Activated naive CD8-positive, alpha-beta T cell treated with anti-CD3 and anti-CD28 coated beads, Interleukin-2, amount 50 U/mL, for 16 hours (primary cell): Measurements from ENCODE around the gene ZNF366.

Source experiments
- DNase-seq: peaks from one replicate; pipeline ENCODE4 v3.0.0-alpha.2; 2020; ENCODE audit warnings: low read depth, low spot score

The ZNF366 gene, protein sequence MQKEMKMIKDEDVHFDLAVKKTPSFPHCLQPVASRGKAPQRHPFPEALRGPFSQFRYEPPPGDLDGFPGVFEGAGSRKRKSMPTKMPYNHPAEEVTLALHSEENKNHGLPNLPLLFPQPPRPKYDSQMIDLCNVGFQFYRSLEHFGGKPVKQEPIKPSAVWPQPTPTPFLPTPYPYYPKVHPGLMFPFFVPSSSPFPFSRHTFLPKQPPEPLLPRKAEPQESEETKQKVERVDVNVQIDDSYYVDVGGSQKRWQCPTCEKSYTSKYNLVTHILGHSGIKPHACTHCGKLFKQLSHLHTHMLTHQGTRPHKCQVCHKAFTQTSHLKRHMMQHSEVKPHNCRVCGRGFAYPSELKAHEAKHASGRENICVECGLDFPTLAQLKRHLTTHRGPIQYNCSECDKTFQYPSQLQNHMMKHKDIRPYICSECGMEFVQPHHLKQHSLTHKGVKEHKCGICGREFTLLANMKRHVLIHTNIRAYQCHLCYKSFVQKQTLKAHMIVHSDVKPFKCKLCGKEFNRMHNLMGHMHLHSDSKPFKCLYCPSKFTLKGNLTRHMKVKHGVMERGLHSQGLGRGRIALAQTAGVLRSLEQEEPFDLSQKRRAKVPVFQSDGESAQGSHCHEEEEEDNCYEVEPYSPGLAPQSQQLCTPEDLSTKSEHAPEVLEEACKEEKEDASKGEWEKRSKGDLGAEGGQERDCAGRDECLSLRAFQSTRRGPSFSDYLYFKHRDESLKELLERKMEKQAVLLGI

DNA sequence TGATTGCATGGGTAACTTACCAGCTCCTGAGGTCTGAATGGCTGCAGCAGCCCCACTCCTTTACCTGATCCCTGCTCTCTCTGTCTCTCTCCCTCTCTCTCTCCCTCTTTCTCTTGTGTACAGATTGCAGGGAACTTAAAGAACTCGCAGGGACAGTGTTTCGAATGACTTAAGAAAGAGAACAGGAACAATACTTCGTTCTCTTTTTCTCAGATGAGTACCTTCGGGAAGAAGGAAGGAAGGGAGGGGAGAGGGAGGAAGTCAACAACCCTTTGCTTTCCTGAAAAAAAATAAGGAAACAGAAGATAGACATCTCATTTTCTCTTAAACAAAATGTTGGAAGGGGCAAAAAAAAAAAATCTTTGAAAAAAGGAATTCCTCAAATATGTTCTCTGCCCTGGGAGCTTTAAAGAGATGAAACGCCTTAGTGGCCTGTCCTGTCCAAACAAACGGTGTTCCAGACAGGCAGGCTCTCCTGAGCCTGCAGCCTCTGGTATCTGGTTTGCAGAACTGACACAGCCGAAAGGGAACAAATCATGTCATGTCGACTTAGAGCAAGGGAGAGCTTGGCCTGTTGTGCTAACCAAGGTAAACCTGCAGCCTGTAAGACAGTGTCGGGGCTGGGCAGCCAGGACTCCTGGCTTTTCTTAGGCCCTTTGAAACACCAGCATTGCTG, at the start of gene ZNF366:
Gene ZNF366 (minus strand): TSS at position 180 of the 676 bp plus-strand sequence. CDS start 45,914 bp downstream, outside the sequence.
- no peak for DNase-seq

- DNase-seq, result no peak
Observed at GRCh38 chr5:72556351-72557166, 49.3 kb upstream of the ZNF366 start.

GRCh38 chr5:72555871-72556270, 48.7 kb upstream of the ZNF366 start:
- DNase-seq, result no peak

DNA sequence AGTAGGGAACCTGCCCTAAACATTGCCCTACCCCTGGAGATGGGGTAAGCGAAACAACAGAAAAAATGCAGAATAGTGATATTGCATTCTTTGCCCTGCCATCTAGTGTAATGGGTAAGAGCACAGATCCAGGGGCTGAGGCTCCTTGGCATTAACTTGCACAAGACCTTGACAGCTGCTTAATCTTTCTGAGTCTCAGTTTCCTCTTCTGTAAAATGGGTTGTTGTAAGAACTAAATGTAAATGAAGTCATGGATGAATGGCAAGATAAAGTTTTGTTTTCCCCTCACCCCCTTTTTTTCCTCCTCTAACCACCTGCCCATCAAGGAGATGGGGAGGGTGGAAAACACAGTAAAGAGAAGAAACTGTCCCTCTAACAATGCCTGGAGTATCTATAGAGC, 47.7 kb upstream of the ZNF366 start:
- DNase-seq, result no peak

DNA sequence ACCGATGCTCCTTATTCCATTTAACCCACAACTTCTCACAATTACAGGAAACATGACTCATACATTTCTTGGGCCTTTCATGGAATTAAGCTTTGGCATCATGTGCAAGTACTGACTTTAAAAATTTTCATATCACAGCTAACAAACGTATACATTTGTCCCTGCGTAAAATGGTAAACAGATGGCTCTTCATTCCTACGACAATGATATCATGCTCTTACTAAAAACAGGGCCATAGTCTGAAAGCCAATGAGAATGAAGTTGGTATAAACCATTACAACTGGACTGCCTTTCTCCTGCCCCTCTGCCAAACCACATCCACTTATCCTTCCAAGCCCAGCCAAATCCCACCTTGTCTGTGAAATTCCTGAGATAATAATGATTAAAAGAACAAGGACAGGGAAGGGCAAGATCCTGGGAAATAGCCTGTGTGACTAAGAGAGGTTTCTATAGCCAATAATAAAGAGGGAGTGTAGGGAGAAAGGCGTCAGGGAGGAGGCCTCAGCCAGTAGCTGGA, 44.9 kb upstream of the ZNF366 start:
- DNase-seq, result no peak

GRCh38 chr5:72550595-72550994, 43.4 kb upstream of the ZNF366 start:
- DNase-seq, result no peak

DNA sequence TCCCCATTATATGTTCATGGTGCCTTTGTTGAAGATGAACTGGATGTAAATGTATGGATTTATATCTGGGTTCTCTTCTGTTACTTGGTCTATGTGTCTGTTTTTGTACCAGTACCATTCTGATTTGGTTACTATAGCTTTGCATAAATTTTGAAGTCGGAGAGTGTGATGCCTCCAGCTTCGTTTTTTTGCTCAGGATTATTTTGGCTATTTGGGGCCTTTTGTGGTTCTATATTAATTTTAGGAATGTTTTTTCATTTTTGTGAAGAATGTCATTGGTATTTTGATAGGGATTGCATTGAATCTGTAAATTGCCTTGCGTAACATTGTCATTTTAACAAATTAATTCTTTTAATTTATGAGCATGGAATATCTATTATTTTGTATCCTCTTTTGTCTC, 36.6 kb upstream of the ZNF366 start:
- no peak for DNase-seq

DNA sequence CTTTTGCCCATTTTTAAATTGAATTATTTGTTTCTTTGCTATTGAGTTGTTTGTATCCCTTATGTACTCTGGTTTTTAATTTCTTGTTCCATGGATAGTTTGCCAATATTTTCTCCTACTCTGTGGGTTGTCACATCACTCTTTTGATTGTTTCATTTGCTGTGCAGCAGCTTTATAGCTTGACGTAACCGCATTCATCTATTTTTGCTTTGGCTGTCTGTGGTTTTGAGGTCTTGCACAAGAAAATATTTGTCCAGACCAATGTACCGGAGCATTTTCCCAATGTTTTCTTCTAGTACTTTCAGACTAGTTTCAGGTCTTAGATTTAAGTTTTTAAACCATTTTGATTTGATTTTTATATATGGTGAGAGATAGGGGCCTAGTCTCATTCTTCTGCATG, 36.2 kb upstream of the ZNF366 start:
- DNase-seq, result no peak

DNA sequence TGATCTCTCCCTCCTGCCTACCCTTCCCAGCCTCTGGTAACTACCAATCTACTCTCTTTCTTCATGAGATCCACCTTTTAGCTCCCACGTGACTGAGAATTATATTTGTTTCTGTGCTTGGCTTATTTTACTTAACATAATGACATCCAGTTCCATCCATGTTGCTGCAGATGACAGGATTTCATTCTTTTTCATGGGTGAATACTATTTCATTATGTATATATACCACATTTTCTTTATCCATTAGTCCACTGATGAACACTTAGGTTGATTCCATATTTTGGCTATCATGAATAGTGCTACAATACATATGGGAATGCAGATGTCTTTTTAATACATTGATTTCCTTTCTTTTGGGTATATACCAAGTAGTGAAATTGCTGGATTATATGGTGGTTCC, 35.5 kb upstream of the ZNF366 start:
- DNase-seq, result no peak

DNA sequence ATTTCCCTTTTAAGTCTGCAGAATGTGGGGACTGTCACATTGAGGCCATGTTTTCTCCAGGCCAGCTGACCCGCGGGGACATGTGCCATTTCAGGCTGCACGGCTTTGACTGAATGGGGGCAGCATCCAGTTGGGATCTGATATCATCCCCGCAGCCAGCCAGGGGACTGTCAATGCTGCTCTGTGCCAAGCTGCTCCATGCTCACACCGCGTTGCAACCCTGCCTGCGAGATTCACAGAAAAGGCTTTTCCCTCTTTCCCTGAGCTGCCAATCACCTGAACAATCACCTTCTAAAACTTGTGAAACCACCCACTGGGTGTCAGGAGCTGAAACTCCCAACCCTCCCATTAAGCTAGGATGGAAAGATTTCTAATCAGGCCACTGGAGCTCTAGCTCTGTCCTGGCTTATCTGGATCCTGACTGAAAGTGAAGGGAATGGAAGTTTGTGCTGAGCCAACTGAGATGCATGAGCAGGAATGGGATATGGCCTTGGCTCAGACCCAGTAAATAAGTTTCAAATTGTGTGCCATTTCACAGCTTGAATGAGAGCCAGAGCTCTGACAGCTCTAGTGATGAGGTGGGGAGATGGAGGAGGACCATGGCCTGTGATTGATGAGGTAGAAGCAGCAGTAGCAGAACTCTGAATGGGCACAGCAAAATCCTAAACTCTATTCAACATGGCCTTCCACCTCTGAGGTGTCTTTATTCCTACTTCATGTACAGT, 34.5 kb upstream of the ZNF366 start:
- DNase-seq, result no peak

DNA sequence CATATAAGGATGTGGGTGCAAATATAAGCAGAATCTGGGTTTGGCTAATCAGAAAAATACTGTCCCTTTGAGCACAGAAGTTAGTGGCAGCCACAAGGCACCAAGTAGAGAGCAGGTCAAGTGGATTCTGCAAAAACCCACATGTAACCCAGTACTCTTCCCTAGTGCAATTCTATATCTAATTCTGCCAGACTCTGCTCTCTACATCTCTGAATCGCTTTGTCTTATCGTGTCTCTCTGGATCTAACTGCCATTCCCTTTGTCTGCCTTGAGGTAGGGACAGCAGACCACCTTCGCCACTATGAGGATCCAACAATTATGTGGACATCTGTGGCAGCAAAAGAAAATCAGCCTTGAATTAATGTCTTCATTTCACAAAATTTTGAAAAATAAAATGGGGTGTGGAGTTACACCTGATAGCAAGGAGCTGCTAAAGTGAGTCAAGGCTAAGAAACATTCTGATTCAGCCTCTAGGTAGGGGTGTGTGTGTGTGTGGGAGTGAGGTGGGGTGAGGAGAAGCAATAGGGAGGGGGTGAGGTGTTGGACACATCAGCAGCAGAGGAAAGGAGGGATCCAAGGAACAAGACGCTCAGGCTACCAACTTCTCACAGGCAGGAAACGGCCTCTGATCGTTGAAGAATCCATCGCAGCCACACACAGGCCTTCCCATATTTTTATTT, 33.7 kb upstream of the ZNF366 start:
- no peak for DNase-seq

DNA sequence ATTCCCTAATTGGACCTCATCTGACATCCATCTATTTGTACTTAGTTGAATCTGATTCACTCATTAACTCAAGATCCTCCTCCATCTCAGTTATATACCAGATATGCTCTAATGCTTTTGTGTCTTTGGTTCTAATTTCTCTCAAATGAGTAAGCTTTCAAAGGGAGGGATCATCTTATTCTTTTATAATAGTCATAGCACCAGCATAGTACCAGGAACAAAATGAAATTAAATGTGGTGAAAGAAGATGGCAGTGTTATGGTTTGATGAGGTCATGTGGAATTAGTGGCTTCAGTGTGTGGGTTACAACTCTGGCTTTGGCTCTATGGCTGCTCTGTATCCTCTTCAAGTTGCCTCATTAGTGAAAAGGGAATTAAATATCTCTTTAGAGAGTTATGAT, 32.5 kb upstream of the ZNF366 start:
- no peak for DNase-seq

- DNase-seq, result no peak
Observed at GRCh38 chr5:72539038-72539437, 31.8 kb upstream of the ZNF366 start.

- no peak for DNase-seq
Observed at GRCh38 chr5:72537166-72537565, 30.0 kb upstream of the ZNF366 start.

DNA sequence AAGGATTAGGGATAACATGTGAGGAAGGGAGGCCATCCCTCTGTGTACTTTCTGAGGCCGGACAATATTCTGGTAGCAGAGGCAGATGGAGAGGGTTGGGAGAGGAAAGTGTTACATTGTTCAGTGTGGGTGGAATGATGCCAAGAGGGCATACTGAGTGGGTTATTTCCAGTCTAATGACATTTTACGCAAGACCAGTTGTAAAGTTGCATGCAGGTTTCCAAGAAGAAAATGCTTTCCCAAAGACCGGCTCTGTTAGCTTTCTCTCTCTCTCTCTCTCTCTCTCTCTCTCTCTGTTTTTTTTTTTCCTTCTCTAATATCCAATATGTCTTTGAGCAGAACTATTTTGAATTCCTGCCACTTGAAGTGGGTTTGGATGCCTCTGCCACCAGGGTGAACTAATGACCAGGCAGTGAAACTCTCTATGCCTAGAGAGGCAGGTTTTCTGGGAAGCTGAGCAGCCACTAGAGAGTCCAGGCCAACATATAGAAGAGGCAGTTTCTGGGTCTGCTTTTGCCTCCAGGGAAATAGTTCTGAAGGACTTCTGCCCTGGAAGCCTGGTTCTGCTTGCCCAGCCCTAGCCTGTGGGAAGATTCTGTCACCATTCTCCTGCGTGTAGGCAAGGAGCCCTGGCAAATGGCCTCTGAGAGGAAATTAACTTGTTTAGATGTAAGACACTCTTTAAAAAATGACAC, 24.4 kb upstream of the ZNF366 start:
- DNase-seq, result no peak

DNA sequence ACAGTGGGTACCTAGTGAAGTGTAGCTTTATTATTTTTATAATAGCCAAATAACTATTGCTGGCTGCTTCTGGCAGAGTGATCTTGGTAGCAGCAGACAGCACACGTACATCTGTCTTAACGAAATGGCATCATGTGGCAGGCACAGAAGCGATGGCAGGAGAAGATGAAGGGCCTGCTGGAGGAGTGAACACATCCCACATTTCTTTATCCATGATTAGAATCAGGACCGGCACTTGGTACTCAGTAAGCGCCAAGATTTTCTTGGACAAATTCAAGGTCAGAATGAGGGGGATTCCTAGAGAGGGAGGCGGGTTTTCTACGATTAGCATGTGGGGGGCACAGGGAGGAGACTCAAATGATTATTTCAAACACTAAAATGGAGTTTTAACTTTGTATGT, 23.0 kb upstream of the ZNF366 start:
- no peak for DNase-seq

DNA sequence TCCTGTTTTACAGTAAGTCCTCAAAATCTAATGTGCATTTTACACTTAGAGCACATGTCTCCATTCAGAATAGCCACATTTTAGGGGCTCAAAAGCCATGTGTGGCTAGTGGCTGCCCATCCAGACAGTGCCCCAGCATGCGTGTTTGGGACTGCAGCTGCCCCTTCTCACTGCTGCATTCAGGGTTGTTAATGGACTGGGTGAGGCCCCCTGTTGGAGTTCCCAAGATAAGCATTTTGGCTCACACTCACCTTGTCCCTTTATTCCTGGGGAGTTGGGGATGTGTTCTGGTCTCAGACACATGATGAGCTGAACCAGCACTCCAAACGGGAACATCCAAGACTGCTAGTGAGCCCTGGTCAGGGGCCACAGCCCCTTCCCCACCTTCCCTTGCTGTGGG, 22.2 kb upstream of the ZNF366 start:
- DNase-seq, result no peak

DNA sequence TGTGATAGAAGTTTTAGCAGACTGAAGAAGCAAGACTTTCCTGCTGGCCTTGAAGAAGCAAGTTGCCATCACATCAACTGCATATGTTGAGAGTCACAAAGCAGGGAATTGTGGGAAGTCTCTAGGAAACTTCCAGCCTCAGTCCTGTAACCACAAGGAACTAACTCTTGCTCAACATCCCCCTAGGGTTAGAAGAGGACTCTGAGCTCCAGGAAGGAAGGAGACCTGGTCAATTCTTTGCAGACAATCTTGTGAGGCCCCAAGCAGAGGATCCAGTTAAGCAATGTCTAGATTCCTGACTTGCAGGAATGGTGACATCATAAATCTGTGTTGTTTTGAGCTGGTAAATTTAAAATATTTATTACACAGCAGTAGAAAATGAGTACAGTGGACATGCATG, 18.6 kb upstream of the ZNF366 start:
- DNase-seq, result no peak

- no peak for DNase-seq
Observed at GRCh38 chr5:72523960-72524582, 16.9 kb upstream of the ZNF366 start.
